HuH-7 (cell line): ENCODE results near the gene GARS1.

ENCODE experiments used
- DNase-seq: peaks from one replicate; pipeline ENCODE4 v3.0.0; 2011; ENCODE audit warnings: low spot score

Gene GARS1

GRCh38 chr7:30681815-30682211 lies 87.1 kb downstream of the GARS1 start:
- no peak for DNase-seq

DNA sequence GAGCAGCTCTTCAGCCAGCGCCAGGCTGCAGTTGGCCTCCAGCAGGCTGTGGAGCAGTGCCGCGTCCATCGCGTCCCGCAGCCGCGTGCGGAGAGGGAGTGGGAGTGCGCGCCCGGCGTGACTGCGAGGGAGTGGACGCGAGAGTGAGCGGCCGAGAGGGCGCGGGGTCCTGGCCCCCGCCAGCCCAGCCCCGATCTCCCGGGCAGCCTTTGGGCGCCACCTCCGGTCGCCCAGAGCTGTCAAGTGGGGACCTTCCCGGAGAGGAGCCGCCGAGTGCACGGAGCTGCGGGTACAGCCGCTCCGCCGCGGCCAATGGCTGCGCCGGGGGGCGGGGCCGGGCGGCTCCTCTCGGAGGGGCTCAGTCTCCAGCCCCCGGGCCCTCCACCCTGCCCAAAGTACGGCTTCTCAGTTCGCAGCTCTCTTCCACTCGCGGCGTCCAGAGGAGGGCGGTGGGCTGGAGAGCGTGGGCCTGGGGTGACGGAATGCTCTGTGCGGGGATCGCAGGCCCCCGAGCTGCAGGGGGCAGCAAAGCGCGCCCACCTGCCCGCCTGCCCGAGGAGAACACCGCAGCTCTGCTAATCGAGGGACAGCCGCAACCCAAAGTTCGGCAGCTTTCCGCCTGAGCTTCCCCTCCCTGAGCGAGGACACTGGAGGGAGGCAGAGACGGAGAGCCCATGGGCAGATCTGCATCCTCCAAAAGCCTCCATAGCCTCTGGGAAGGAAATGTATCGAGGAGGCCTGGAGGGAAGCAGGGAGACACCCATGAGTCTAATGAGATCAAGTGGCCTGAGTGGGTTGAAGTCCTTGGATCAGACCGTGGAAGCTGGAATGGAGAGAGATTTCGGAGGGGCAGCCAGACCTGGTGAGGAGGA lies 87.8 kb downstream of the GARS1 start, which contains the start of gene CRHR2:
Gene CRHR2 (minus strand): TSS at position 245 of the 872 bp plus-strand sequence. CDS start 176 bp downstream, at position 69.
- DNase-seq: no peak

GRCh38 chr7:30683306-30683705 lies 88.6 kb downstream of the GARS1 start:
- no peak for DNase-seq
